ENCODE results near the gene LRRC8D. TPM values are rescaled to one million over a fixed set of nuclear protein-coding genes. Genes with fewer than 3 reads are reported as not detected.

Gene LRRC8D
- total RNA-seq, 1 donor from 2014 or later = 25.2 TPM

- no peak for DNase-seq (ENCODE audit: extremely low read depth, low read depth, low spot score)
Observed at GRCh38 chr1:89832496-89833127, 11.8 kb downstream of the LRRC8D start.

GRCh38 chr1:89833183-89834082, 12.6 kb downstream of the LRRC8D start:
- DNase-seq (ENCODE audit: extremely low read depth, low read depth, low spot score) = no peak

GRCh38 chr1:89834083-89834704, 13.4 kb downstream of the LRRC8D start:
- no peak for DNase-seq (ENCODE audit: extremely low read depth, low read depth, low spot score)

GRCh38 chr1:89836252-89837035, 15.6 kb downstream of the LRRC8D start:
- no peak for DNase-seq (ENCODE audit: extremely low read depth, low read depth, low spot score)

GRCh38 chr1:89837036-89837481, 16.2 kb downstream of the LRRC8D start:
- no peak for DNase-seq (ENCODE audit: extremely low read depth, low read depth, low spot score)

- no peak for DNase-seq (ENCODE audit: extremely low read depth, low read depth, low spot score)
Observed at GRCh38 chr1:89837510-89837909, 16.7 kb downstream of the LRRC8D start.

GRCh38 chr1:89839516-89839915, 18.7 kb downstream of the LRRC8D start:
- DNase-seq (ENCODE audit: extremely low read depth, low read depth, low spot score) = no peak

GRCh38 chr1:89841507-89841906, 20.7 kb downstream of the LRRC8D start:
- no peak for DNase-seq (ENCODE audit: extremely low read depth, low read depth, low spot score)

- DNase-seq (ENCODE audit: extremely low read depth, low read depth, low spot score) = no peak
Observed at GRCh38 chr1:89842567-89843272, 21.9 kb downstream of the LRRC8D start.

- no peak for DNase-seq (ENCODE audit: extremely low read depth, low read depth, low spot score)
Observed at GRCh38 chr1:89843273-89844130, 22.7 kb downstream of the LRRC8D start.

GRCh38 chr1:89844241-89844807, 23.5 kb downstream of the LRRC8D start:
- DNase-seq (ENCODE audit: extremely low read depth, low read depth, low spot score) = no peak

- DNase-seq (ENCODE audit: extremely low read depth, low read depth, low spot score) = no peak
Observed at GRCh38 chr1:89844860-89845259, 24.0 kb downstream of the LRRC8D start.

GRCh38 chr1:89847191-89847729, 26.4 kb downstream of the LRRC8D start:
- DNase-seq (ENCODE audit: extremely low read depth, low read depth, low spot score) = no peak

GRCh38 chr1:89850844-89851415, 30.1 kb downstream of the LRRC8D start:
- no peak for DNase-seq (ENCODE audit: extremely low read depth, low read depth, low spot score)

- no peak for DNase-seq (ENCODE audit: extremely low read depth, low read depth, low spot score)
Observed at GRCh38 chr1:89854140-89854539, 33.3 kb downstream of the LRRC8D start.

- DNase-seq (ENCODE audit: extremely low read depth, low read depth, low spot score) = no peak
Observed at GRCh38 chr1:89855413-89856123, 34.7 kb downstream of the LRRC8D start.

- DNase-seq (ENCODE audit: extremely low read depth, low read depth, low spot score) = no peak
Observed at GRCh38 chr1:89863165-89863830, 42.5 kb downstream of the LRRC8D start.
